Frontal cortex (tissue), 4 donors: ENCODE data around the gene AGRN. TPM values are rescaled to one million over a fixed set of nuclear protein-coding genes. Genes with fewer than 3 reads are reported as not detected.
"Not testable (repeated sequence)": the region's sequence is repeated elsewhere in the genome, so short reads cannot be mapped to it uniquely, and the experiment has no call there.

ENCODE experiments used
- DNase-seq, 2 donors: peaks; one replicate each; pipeline ENCODE4 v3.0.0; 2012; ENCODE audit warnings: low spot score in 2 of 2
- FAIRE-seq: peaks from 2 replicates; lab custom pipeline; 2012; peaks lifted over from hg19 to GRCh38; lab: Jason Lieb, UNC
- total RNA-seq: library from RNA; depleted of rRNA; stranded (reverse); fragments of >200 nt; gene quantifications from one replicate; pipeline ENCODE4 v1.2.3, GENCODE V29; 2014
- donor health status: control.
- donor health status: control.
- donor health status: control.

Gene AGRN
- total RNA-seq, 1 donor from 2014 or later, result 51.8 TPM

- DNase-seq (no peak), FAIRE-seq (no peak)
These were observed 28.0 kb downstream of the AGRN start for GRCh38 chr1:1047963-1048362.

GRCh38 chr1:1048765-1049164 is 28.8 kb downstream of the AGRN start:
- DNase-seq (no peak), FAIRE-seq (no peak)

- no peak for FAIRE-seq
- DNase-seq, result no peak
These were observed 29.6 kb downstream of the AGRN start for GRCh38 chr1:1049318-1050165.

GRCh38 chr1:1050577-1051052 is 30.7 kb downstream of the AGRN start:
- FAIRE-seq (no peak), DNase-seq (no peak)

- FAIRE-seq, result no peak
These were observed 31.3 kb downstream of the AGRN start for GRCh38 chr1:1051127-1051810.

GRCh38 chr1:1052003-1052840 is 32.3 kb downstream of the AGRN start:
- FAIRE-seq (no peak), DNase-seq (no peak)

More at GRCh38 chr1:1051127-1051810, 31.3 kb downstream of the AGRN start:
- no peak for DNase-seq

- no peak for FAIRE-seq
- DNase-seq, result no peak
These were observed 33.1 kb downstream of the AGRN start for GRCh38 chr1:1053022-1053421.

GRCh38 chr1:1053682-1054081 is 33.8 kb downstream of the AGRN start:
- FAIRE-seq, result no peak
- no peak for DNase-seq

GRCh38 chr1:1054099-1054700 is 34.3 kb downstream of the AGRN start:
- FAIRE-seq (no peak), DNase-seq (no peak)

- no peak for FAIRE-seq
These were observed 35.1 kb downstream of the AGRN start for GRCh38 chr1:1054971-1055370.

GRCh38 chr1:1055841-1056736 is 36.2 kb downstream of the AGRN start:
- FAIRE-seq (no peak), DNase-seq (no peak)

More at GRCh38 chr1:1054971-1055370, 35.1 kb downstream of the AGRN start:
- DNase-seq, result no peak

GRCh38 chr1:1057769-1058087 is 37.8 kb downstream of the AGRN start:
- DNase-seq, FAIRE-seq: not testable (repeated sequence)

GRCh38 chr1:1058088-1058905 is 38.4 kb downstream of the AGRN start:
- FAIRE-seq (no peak), DNase-seq (no peak)

- FAIRE-seq, result no peak
These were observed 39.1 kb downstream of the AGRN start for GRCh38 chr1:1058921-1059493.

GRCh38 chr1:1059494-1060280 is 39.8 kb downstream of the AGRN start:
- FAIRE-seq, result no peak
- DNase-seq, result peak; percentile 96 to 97

More at GRCh38 chr1:1058921-1059493, 39.1 kb downstream of the AGRN start:
- no peak for DNase-seq

- FAIRE-seq, result no peak
- no peak for DNase-seq
These were observed 40.5 kb downstream of the AGRN start for GRCh38 chr1:1060281-1061000.
